HCT116 (cell line): ENCODE measurements around the gene RUNX2. TPM values are rescaled to one million over a fixed set of nuclear protein-coding genes. Genes with fewer than 3 reads are reported as not detected.

ENCODE experiments used
- ATAC-seq: fragments of 200-7000 bp; cut with Tn5 transposase; 2 replicates; pipeline ENCODE4 v1.9.1; 2020; ENCODE audit warnings: mild to moderate bottlenecking, moderate library complexity
- BruUV-seq: library from RNA; stranded (reverse); fragments of 400-500 nt; replicated peaks from 2 replicates; lab custom pipeline; 2021; lab: Mats Ljungman, UMichigan
- CTCF ChIA-PET: fragments of 300-600 bp; sonication (Branson Sonifier 250); formaldehyde crosslinking; loops from one replicate; lab custom pipeline; 2021; ENCODE audit warnings: antibody characterized with exemption; lab: Charles Lee
- POLR2A ChIA-PET: fragments of 300-600, 350-600 bp; sonication (Branson Sonifier 250); formaldehyde crosslinking; loops from one replicate; lab custom pipeline; 2021; ENCODE audit warnings: antibody characterized with exemption; lab: Charles Lee
- RAD21 ChIA-PET, 2 experiments: fragments of 300-600 bp; sonication (Branson Sonifier 250); formaldehyde crosslinking; loops; one replicate each; lab custom pipeline; 2023; ENCODE audit warnings: low total read pairs in 2 of 2; ENCODE audit not compliant: uncharacterized antibody in 2 of 2, unreplicated experiment in 2 of 2, low non-redundant PET in 1 of 2; lab: Charles Lee
- DNase-seq: peaks from one replicate; pipeline ENCODE4 v3.0.0-alpha.2; 2010; ENCODE audit warnings: low read depth, low spot score
- H2AFZ ChIP-seq: fragments of 200-600 bp; shearing (Covaris generic), sonication (generic); 2 replicates; pipeline ENCODE4 v1.6.1; 2017; ENCODE audit warnings: low read depth, mixed run types, mixed read lengths, antibody characterized with exemption, low read length; ENCODE audit not compliant: poor library complexity, severe bottlenecking
- H3K27ac ChIP-seq: 2 replicates; pipeline ENCODE4 v1.5.1; 2012; ENCODE audit warnings: low read depth, low read length
- H3K27me3 ChIP-seq: fragments of 200-600 bp; sonication (generic); 2 replicates; pipeline ENCODE4 v1.6.1; 2016; ENCODE audit warnings: mixed run types, low read length, mixed read lengths; ENCODE audit not compliant: insufficient read depth
- H3K36me3 ChIP-seq, 2 experiments: fragments of 200-500 bp in 1 of 2; fragments of 200-600 bp in 1 of 2; sonication (Bioruptor generic) in 1 of 2; sonication (generic) in 1 of 2; 2 replicates each; pipeline versions ENCODE4 v1.5.1 to v1.6.1; 2014 to 2016; ENCODE audit warnings: low read length in 2 of 2, inconsistent platforms in 1 of 2, mixed read lengths in 1 of 2, mixed run types in 1 of 2; ENCODE audit not compliant: insufficient read depth in 2 of 2, control insufficient read depth in 1 of 2
- H3K4me1 ChIP-seq, 2 experiments: fragments of 200-600 bp in 1 of 2; sonication (generic) in 1 of 2; 2 replicates each; pipeline versions ENCODE4 v1.5.1 to v1.6.1; 2012 to 2017; ENCODE audit warnings: low read length in 2 of 2, inconsistent platforms in 1 of 2, mild to moderate bottlenecking in 1 of 2, mixed read lengths in 1 of 2, mixed run types in 1 of 2, moderate library complexity in 1 of 2; ENCODE audit not compliant: insufficient read depth in 2 of 2, control insufficient read depth in 1 of 2
- H3K4me2 ChIP-seq: fragments of 200-600 bp; sonication (generic); 2 replicates; pipeline ENCODE4 v1.6.1; 2017; ENCODE audit warnings: mixed run types, low read length, mixed read lengths
- H3K4me3 ChIP-seq, 2 experiments: fragments of 200-600 bp in 1 of 2; sonication (generic) in 1 of 2; replicated peaks in 1 of 2; 2 replicates each; pipeline ENCODE4 v1.5.1; 2011 to 2016; ENCODE audit warnings: low read length in 2 of 2, control low read depth in 1 of 2, low read depth in 1 of 2, mild to moderate bottlenecking in 1 of 2, mixed read lengths in 1 of 2, mixed run types in 1 of 2
- H3K79me2 ChIP-seq: fragments of 200-600 bp; sonication (generic); 2 replicates; pipeline ENCODE4 v1.6.1; 2017; ENCODE audit warnings: mild to moderate bottlenecking, mixed run types, low read length, moderate library complexity, mixed read lengths; ENCODE audit not compliant: insufficient read depth
- H3K9ac ChIP-seq: fragments of 200-600 bp; sonication (generic); 2 replicates; pipeline ENCODE4 v1.6.1; 2016; ENCODE audit warnings: low read length, mixed read lengths
- H3K9me2 ChIP-seq: fragments of 200-600 bp; sonication (generic), shearing (Covaris generic); 2 replicates; pipeline ENCODE4 v1.6.1; 2017; ENCODE audit warnings: mixed run types, mild to moderate bottlenecking, moderate library complexity; ENCODE audit not compliant: insufficient read depth
- H3K9me3 ChIP-seq, 2 experiments: fragments of 200-500 bp in 1 of 2; fragments of 200-600 bp in 1 of 2; sonication (Bioruptor generic) in 1 of 2; sonication (generic) in 1 of 2; 2 replicates each; pipeline ENCODE4 v1.6.1; 2014 to 2017; ENCODE audit warnings: low read length in 2 of 2, mixed read lengths in 2 of 2, inconsistent platforms in 1 of 2, low read depth in 1 of 2, mild to moderate bottlenecking in 1 of 2, mixed run types in 1 of 2, moderate library complexity in 1 of 2; ENCODE audit not compliant: control insufficient read depth in 1 of 2, insufficient read depth in 1 of 2
- H4K20me1 ChIP-seq: fragments of 200-600 bp; sonication (generic), shearing (Covaris generic); 2 replicates; pipeline ENCODE4 v1.6.1; 2017; ENCODE audit warnings: mixed run types, mild to moderate bottlenecking, moderate library complexity; ENCODE audit not compliant: insufficient read depth
- ATF3 ChIP-seq: IDR thresholded peaks from 2 replicates; pipeline ENCODE4 v1.6.1; 2012
- CEBPB ChIP-seq: IDR thresholded peaks from 2 replicates; pipeline ENCODE4 v1.6.1; 2012; ENCODE audit warnings: low read depth
- ELF1 ChIP-seq: IDR thresholded peaks from 2 replicates; pipeline ENCODE4 v1.6.1; 2012; ENCODE audit warnings: low read depth, borderline replicate concordance
- EZH2phosphoT487 ChIP-seq: fragments of 200-600 bp; IDR thresholded peaks from 2 replicates; pipeline ENCODE4 v1.6.1; 2018; ENCODE audit warnings: antibody characterized with exemption, borderline replicate concordance
- JUND ChIP-seq: IDR thresholded peaks from 2 replicates; pipeline ENCODE4 v1.6.1; 2012
- POLR2AphosphoS5 ChIP-seq: IDR thresholded peaks from 2 replicates; pipeline ENCODE4 v1.6.1; 2011; ENCODE audit warnings: mild to moderate bottlenecking, low read depth, low read length, moderate library complexity
- RAD21 ChIP-seq: IDR thresholded peaks from 2 replicates; pipeline ENCODE4 v1.6.1; 2012; ENCODE audit warnings: low read depth, mild to moderate bottlenecking
- SIN3A ChIP-seq: IDR thresholded peaks from 2 replicates; pipeline ENCODE4 v1.6.1; 2012; ENCODE audit warnings: low read depth
- SRF ChIP-seq: IDR thresholded peaks from 2 replicates; pipeline ENCODE4 v1.6.1; 2012; ENCODE audit warnings: low read depth
- TCF7L2 ChIP-seq: IDR thresholded peaks from 2 replicates; pipeline ENCODE4 v1.7.0; 2011; ENCODE audit warnings: borderline replicate concordance, inconsistent platforms; ENCODE audit not compliant: insufficient read depth, insufficient read length; ENCODE audit errors: extremely low read depth
- YY1 ChIP-seq: IDR thresholded peaks from 2 replicates; pipeline ENCODE4 v1.6.1; 2011; ENCODE audit warnings: low read length, low read depth, moderate library complexity, mild to moderate bottlenecking; ENCODE audit not compliant: insufficient replicate concordance; ENCODE audit errors: extremely low read depth
- ZBTB33 ChIP-seq: IDR thresholded peaks from 2 replicates; pipeline ENCODE4 v1.6.1; 2011; ENCODE audit warnings: mild to moderate bottlenecking, low read length, moderate library complexity; ENCODE audit not compliant: insufficient replicate concordance; ENCODE audit errors: extremely low read depth
- ZNF274 ChIP-seq: fragments of 200-500 bp; sonication (Bioruptor generic); IDR thresholded peaks from 2 replicates; pipeline ENCODE4 v1.6.1; 2014; ENCODE audit warnings: mild to moderate bottlenecking, low read depth, low read length, inconsistent platforms
- intact Hi-C: fragments of 100-400 bp; cut with micrococcal nuclease; formaldehyde crosslinking; loops from 2 replicates; pipeline ENCODE4 v1.10.0; 2022
- total RNA-seq: library from RNA; stranded (reverse); gene quantifications from one replicate; pipeline ENCODE4 v1.2.1, GENCODE V29; 2021; ENCODE audit not compliant: unreplicated experiment

RUNX2 gene
- total RNA-seq, 1 experiment from 2014 or later = 1.1 TPM

- H3K27ac ChIP-seq = no peak overlapping the region
- peaks cover 18% of the 10 kb centered on the region; the same call in 1 of the 2 replicates for H3K27me3 ChIP-seq
- TF ChIP-seq RAD21 (no peak), ATF3 (no peak), CEBPB (no peak), EZH2phosphoT487 (no peak), TCF7L2 (no peak), JUND (no peak), ZNF274 (no peak), SRF (no peak)
- ChIA-PET RAD21 (no interaction called here), POLR2A (no interaction called here), CTCF (no interaction called here)
- no TSS peak for BruUV-seq
- H2AFZ ChIP-seq = no peak overlapping the region
- ATAC-seq = no peak
- H3K9me2 ChIP-seq = no peaks in the 10 kb centered on the region
- peaks cover 4 to 13% of the 10 kb centered on the region in 2 experiments for H3K4me1 ChIP-seq
- H3K4me2 ChIP-seq = no peak overlapping the region
- H3K36me3 ChIP-seq = no peaks in the 10 kb centered on the region
- H4K20me1 ChIP-seq = no peaks in the 10 kb centered on the region
- no peak overlapping the region for H3K4me3 ChIP-seq
- no peaks in the 10 kb centered on the region for H3K79me2 ChIP-seq
- no peaks in the 10 kb centered on the region for H3K9me3 ChIP-seq
- H3K9ac ChIP-seq = no peak overlapping the region
- no peak for DNase-seq
- intact Hi-C loops = no loop called here
These were observed 333.5 kb downstream of the RUNX2 start for GRCh38 chr6:45661661-45662060.

- no peak for ATAC-seq
- no peak overlapping the region for H2AFZ ChIP-seq
- no peaks in the 10 kb centered on the region for H3K36me3 ChIP-seq
- ChIA-PET CTCF (no interaction called here), POLR2A (no interaction called here), RAD21 (interaction anchor here in 1 of 2 experiments (0.6 kb wide), 1 partner anchor 367 kb away, joined by 3 read pairs; no protein-coding TSS in a partner anchor)
- H3K27me3 ChIP-seq = peaks cover 6% of the 10 kb centered on the region; the same call in 1 of the 2 replicates
- H3K4me1 ChIP-seq = no peaks in the 10 kb centered on the region
- H3K9me2 ChIP-seq = no peaks in the 10 kb centered on the region
- no peak overlapping the region for H3K27ac ChIP-seq
- no peak overlapping the region for H3K4me3 ChIP-seq
- BruUV-seq = no TSS peak
- H3K4me2 ChIP-seq = no peak overlapping the region
- no peaks in the 10 kb centered on the region for H3K9me3 ChIP-seq
- H3K79me2 ChIP-seq = no peaks in the 10 kb centered on the region
- no peaks in the 10 kb centered on the region for H4K20me1 ChIP-seq
- no peak overlapping the region for H3K9ac ChIP-seq
- no peak for DNase-seq
- intact Hi-C loops = no loop called here
- TF ChIP-seq YY1 = no peak
- TF ChIP-seq SIN3A = no peak
- TF ChIP-seq SRF = no peak
- TF ChIP-seq POLR2AphosphoS5 = no peak
- no peak for TF ChIP-seq ELF1
- TF ChIP-seq EZH2phosphoT487 = no peak
- TF ChIP-seq ZBTB33 = no peak
These were observed 335.4 kb downstream of the RUNX2 start for GRCh38 chr6:45663251-45664221.
